ENCODE data around the gene TERT. TPM values are rescaled to one million over a fixed set of nuclear protein-coding genes. Genes with fewer than 3 reads are reported as not detected.
"Not testable (repeated sequence)": the region's sequence is repeated elsewhere in the genome, so short reads cannot be mapped to it uniquely, and the experiment has no call there.

Gene TERT
- polyA plus RNA-seq, 1 experiment: not detected

- no peak for TF ChIP-seq CTCF (IDR thresholded peaks at IDR 0.05; ENCODE audit: insufficient read depth, low read depth, low read length)
- no peak for DNase-seq (ENCODE audit: low read depth)
- Histone ChIP-seq H3K36me3 (ENCODE audit: control insufficient read depth, insufficient read depth, low read length) (no peaks in the 10 kb centered on the region), H3K27me3 (ENCODE audit: control insufficient read depth, insufficient read depth, low read length) (no peaks in the 10 kb centered on the region), H3K4me3 (ENCODE audit: low read depth, low read length) (no peak overlapping the region)
- POLR2A ChIA-PET: no interaction called here
- CTCF ChIA-PET: no interaction called here
These were observed 16.7 kb downstream of the TERT start for GRCh38 chr5:1278216-1278615.

- no peak for TF ChIP-seq CTCF (IDR thresholded peaks at IDR 0.05; ENCODE audit: insufficient read depth, low read depth, low read length)
- no peak for DNase-seq (ENCODE audit: low read depth)
- Histone ChIP-seq H3K36me3 (ENCODE audit: control insufficient read depth, insufficient read depth, low read length) (no peaks in the 10 kb centered on the region), H3K27me3 (ENCODE audit: control insufficient read depth, insufficient read depth, low read length) (no peaks in the 10 kb centered on the region), H3K4me3 (ENCODE audit: low read depth, low read length) (no peak overlapping the region)
- CTCF ChIA-PET: no interaction called here
- POLR2A ChIA-PET: no interaction called here
These were observed 17.1 kb downstream of the TERT start for GRCh38 chr5:1277781-1278180.

- H3K4me3 ChIP-seq (ENCODE audit: low read depth, low read length): no peak overlapping the region
- H3K36me3 ChIP-seq (ENCODE audit: control insufficient read depth, insufficient read depth, low read length): no peaks in the 10 kb centered on the region
- H3K27me3 ChIP-seq (ENCODE audit: control insufficient read depth, insufficient read depth, low read length): no peaks in the 10 kb centered on the region
- ChIA-PET POLR2A (no interaction called here), CTCF (no interaction called here)
- no peak for TF ChIP-seq CTCF (IDR thresholded peaks at IDR 0.05; ENCODE audit: insufficient read depth, low read depth, low read length)
- no peak for DNase-seq (ENCODE audit: low read depth)
These were observed 17.5 kb downstream of the TERT start for GRCh38 chr5:1277331-1277730.

GRCh38 chr5:1276930-1277329 is 17.9 kb downstream of the TERT start:
- no peak for DNase-seq (ENCODE audit: low read depth)
- no peak for TF ChIP-seq CTCF (IDR thresholded peaks at IDR 0.05; ENCODE audit: insufficient read depth, low read depth, low read length)
- H3K27me3 ChIP-seq (ENCODE audit: control insufficient read depth, insufficient read depth, low read length): no peaks in the 10 kb centered on the region
- CTCF ChIA-PET: interaction anchor here (0.8 kb wide), 1 partner anchor 11 kb away, joined by 3 read pairs; no protein-coding TSS in a partner anchor
- no peak overlapping the region for H3K4me3 ChIP-seq (ENCODE audit: low read depth, low read length)
- no peaks in the 10 kb centered on the region for H3K36me3 ChIP-seq (ENCODE audit: control insufficient read depth, insufficient read depth, low read length)
- POLR2A ChIA-PET: no interaction called here

- CTCF ChIA-PET; POLR2A ChIA-PET; H3K4me3 ChIP-seq (ENCODE audit: low read depth, low read length); H3K36me3 ChIP-seq (ENCODE audit: control insufficient read depth, insufficient read depth, low read length); DNase-seq (ENCODE audit: low read depth); H3K27me3 ChIP-seq (ENCODE audit: control insufficient read depth, insufficient read depth, low read length): not testable (repeated sequence)
These were observed 19.2 kb downstream of the TERT start for GRCh38 chr5:1275397-1276391.

All from BJ (cell line).